Heart left ventricle (tissue), 13 donors: Measurements from ENCODE around the gene C17orf78.

Experiments used
- POLR2A ChIP-seq, 2 donors: fragments of 450-650 bp; IDR thresholded peaks; one replicate each; pipeline ENCODE4 v1.6.1; 2017; ENCODE audit warnings: antibody characterized with exemption in 2 of 2, mild to moderate bottlenecking in 2 of 2, moderate library complexity in 2 of 2
- TF ChIP-seq, protein P1 (sequence below), 12 donors: fragments of 200-600 bp; sonication (generic) in 4 of 12; IDR thresholded peaks; one replicate each; pipeline versions ENCODE4 v1.5.0 to v1.8.0; 2018 to 2022; ENCODE audit warnings: antibody characterized with exemption in 12 of 12, mild to moderate bottlenecking in 5 of 12
- donor health status: ischemic (EF 13 %, LVEDD 7.1; RV severe dilation, severe dysfunction).
- donor health status: DM: no; HTN: yes; CAD: no.
- donor health status: DM: no; HTN: no; CAD: no.
- donor health status: ischemic (EF 25% LVEDD 6.9; RV normal size, moderate dysfunction).
- donor health status: ischemic (EF 25% LVEDD 5.7; RV mildly dilated, moderate dysfunction).
- donor health status: ischemic (EF 35%, LVEDD 5.7; RV mildly dilated, moderate dysfunction).
- donor health status: nonischemic (EF 11% LVEDD 7.7; RV severe dilation, severe dysfunction).
- donor health status: DM: yes; HTN: yes; CAD: no.
- donor health status: PGD.
- donor health status: ischemic (EF 29% LVEDD 5.4; RV normal size, mild dysfunction).
- donor health status: nonischemic (EF 23%, LVEDD 6.1; RV moderate dilation, normal function).

GRCh38 chr17:37417852-37418251 is 42.1 kb downstream of the C17orf78 start:
- TF ChIP-seq, protein P1, sequence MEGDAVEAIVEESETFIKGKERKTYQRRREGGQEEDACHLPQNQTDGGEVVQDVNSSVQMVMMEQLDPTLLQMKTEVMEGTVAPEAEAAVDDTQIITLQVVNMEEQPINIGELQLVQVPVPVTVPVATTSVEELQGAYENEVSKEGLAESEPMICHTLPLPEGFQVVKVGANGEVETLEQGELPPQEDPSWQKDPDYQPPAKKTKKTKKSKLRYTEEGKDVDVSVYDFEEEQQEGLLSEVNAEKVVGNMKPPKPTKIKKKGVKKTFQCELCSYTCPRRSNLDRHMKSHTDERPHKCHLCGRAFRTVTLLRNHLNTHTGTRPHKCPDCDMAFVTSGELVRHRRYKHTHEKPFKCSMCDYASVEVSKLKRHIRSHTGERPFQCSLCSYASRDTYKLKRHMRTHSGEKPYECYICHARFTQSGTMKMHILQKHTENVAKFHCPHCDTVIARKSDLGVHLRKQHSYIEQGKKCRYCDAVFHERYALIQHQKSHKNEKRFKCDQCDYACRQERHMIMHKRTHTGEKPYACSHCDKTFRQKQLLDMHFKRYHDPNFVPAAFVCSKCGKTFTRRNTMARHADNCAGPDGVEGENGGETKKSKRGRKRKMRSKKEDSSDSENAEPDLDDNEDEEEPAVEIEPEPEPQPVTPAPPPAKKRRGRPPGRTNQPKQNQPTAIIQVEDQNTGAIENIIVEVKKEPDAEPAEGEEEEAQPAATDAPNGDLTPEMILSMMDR (IDR thresholded peaks at IDR 0.05), result no peak
- no peak for TF ChIP-seq POLR2A (IDR thresholded peaks at IDR 0.05)
